Stimulated activated CD4-positive, alpha-beta T cell treated with anti-CD3 and anti-CD28 coated beads, Interleukin-12 subunit alpha, Interleukin-12 subunit beta, amount 100 ng/mL, for 48 hours (primary cell): ENCODE results near the gene DMD.

ENCODE experiments used
- DNase-seq, 3 donors: peaks; one replicate each; pipeline ENCODE4 v3.0.0-alpha.2; 2020; ENCODE audit warnings: low read depth in 2 of 3, low spot score in 1 of 3

Gene DMD

GRCh38 chrX:32289356-32289755 is 922.0 kb downstream of the DMD start:
- no peak for DNase-seq

- DNase-seq, result no peak
Measured at GRCh38 chrX:32281853-32282252, 929.5 kb downstream of the DMD start.

- no peak for DNase-seq
Measured at GRCh38 chrX:32280921-32281320, 930.4 kb downstream of the DMD start.

- no peak for DNase-seq
Measured at GRCh38 chrX:32280489-32280888, 930.9 kb downstream of the DMD start.

- DNase-seq, result no peak
Measured at GRCh38 chrX:32276153-32276552, 935.2 kb downstream of the DMD start.

GRCh38 chrX:32269866-32270265 is 941.5 kb downstream of the DMD start:
- DNase-seq, result no peak

GRCh38 chrX:32268207-32268606 is 943.1 kb downstream of the DMD start:
- DNase-seq, result no peak

GRCh38 chrX:32267796-32268195 is 943.6 kb downstream of the DMD start:
- no peak for DNase-seq

- DNase-seq, result peak in 1 of 3 donors; percentile 2
Measured at GRCh38 chrX:32246675-32247074, 964.7 kb downstream of the DMD start.

- DNase-seq, result no peak
Measured at GRCh38 chrX:32195611-32196010, 1015.7 kb downstream of the DMD start.

GRCh38 chrX:32191316-32191715 is 1020.0 kb downstream of the DMD start:
- DNase-seq, result no peak

GRCh38 chrX:32185160-32185559 is 1026.2 kb downstream of the DMD start:
- no peak for DNase-seq

- DNase-seq, result no peak
Measured at GRCh38 chrX:32183066-32183465, 1028.3 kb downstream of the DMD start.

- no peak for DNase-seq
Measured at GRCh38 chrX:32176510-32176909, 1034.8 kb downstream of the DMD start.

GRCh38 chrX:32170481-32170880 is 1040.9 kb downstream of the DMD start:
- no peak for DNase-seq

- no peak for DNase-seq
Measured at GRCh38 chrX:32155044-32155638, 1056.2 kb downstream of the DMD start.

- DNase-seq, result no peak
Measured at GRCh38 chrX:32153585-32153984, 1057.8 kb downstream of the DMD start.

GRCh38 chrX:32150141-32150540 is 1061.2 kb downstream of the DMD start:
- no peak for DNase-seq

- no peak for DNase-seq
Measured at GRCh38 chrX:32141841-32142240, 1069.5 kb downstream of the DMD start.

- DNase-seq, result no peak
Measured at GRCh38 chrX:32139476-32139875, 1071.9 kb downstream of the DMD start.

- DNase-seq, result no peak
Measured at GRCh38 chrX:32137525-32137924, 1073.8 kb downstream of the DMD start.

- no peak for DNase-seq
Measured at GRCh38 chrX:32126997-32127396, 1084.4 kb downstream of the DMD start.

GRCh38 chrX:32118832-32119231 is 1092.5 kb downstream of the DMD start:
- no peak for DNase-seq

- DNase-seq, result no peak
Measured at GRCh38 chrX:32116047-32116446, 1095.3 kb downstream of the DMD start.
